Dedifferentiated amniotic fluid mesenchymal stem cell (primary cell): ENCODE measurements around the gene CCR5AS.
"Not testable (repeated sequence)": the region's sequence is repeated elsewhere in the genome, so short reads cannot be mapped to it uniquely, and the experiment has no call there.

Experiments used
- DNase-seq: peaks from one replicate; pipeline ENCODE4 v3.0.0-alpha.2; 2016; ENCODE audit errors: extremely low spot score

CCR5AS gene

GRCh38 chr3:46405301-46406019 lies 1.4 kb downstream of the CCR5AS start:
- DNase-seq, result no peak

GRCh38 chr3:46402902-46403301 lies 4.0 kb downstream of the CCR5AS start:
- DNase-seq, result not testable (repeated sequence)

GRCh38 chr3:46401579-46401978 lies 5.3 kb downstream of the CCR5AS start:
- no peak for DNase-seq

- DNase-seq, result no peak
Measured at GRCh38 chr3:46400846-46401245, 6.0 kb downstream of the CCR5AS start.

- no peak for DNase-seq
Measured at GRCh38 chr3:46400000-46400734, 6.7 kb downstream of the CCR5AS start.

GRCh38 chr3:46399557-46399956 lies 7.3 kb downstream of the CCR5AS start:
- no peak for DNase-seq

GRCh38 chr3:46399098-46399497 lies 7.8 kb downstream of the CCR5AS start:
- no peak for DNase-seq

- DNase-seq, result no peak
Measured at GRCh38 chr3:46398186-46398955, 8.5 kb downstream of the CCR5AS start.

- DNase-seq, result no peak
Measured at GRCh38 chr3:46397111-46397510, 9.8 kb downstream of the CCR5AS start.

- no peak for DNase-seq
Measured at GRCh38 chr3:46395766-46396530, 10.9 kb downstream of the CCR5AS start.

- DNase-seq, result no peak
Measured at GRCh38 chr3:46395210-46395661, 11.6 kb downstream of the CCR5AS start.

GRCh38 chr3:46393554-46394434 lies 13.1 kb downstream of the CCR5AS start:
- DNase-seq, result no peak

GRCh38 chr3:46393011-46393410 lies 13.9 kb downstream of the CCR5AS start:
- no peak for DNase-seq

GRCh38 chr3:46391526-46391925 lies 15.3 kb downstream of the CCR5AS start:
- DNase-seq, result not testable (repeated sequence)

GRCh38 chr3:46389306-46389705 lies 17.6 kb downstream of the CCR5AS start:
- DNase-seq, result no peak

GRCh38 chr3:46388847-46389246 lies 18.0 kb downstream of the CCR5AS start:
- DNase-seq, result not testable (repeated sequence)

- no peak for DNase-seq
Measured at GRCh38 chr3:46386205-46386604, 20.7 kb downstream of the CCR5AS start.

GRCh38 chr3:46383951-46384330 lies 22.9 kb downstream of the CCR5AS start:
- DNase-seq, result no peak

- no peak for DNase-seq
Measured at GRCh38 chr3:46383211-46383950, 23.5 kb downstream of the CCR5AS start.

- no peak for DNase-seq
Measured at GRCh38 chr3:46381625-46382024, 25.2 kb downstream of the CCR5AS start.
